Glomerular endothelial cell (primary cell): ENCODE data around the gene VLDLR. TPM values are rescaled to one million over a fixed set of nuclear protein-coding genes. Genes with fewer than 3 reads are reported as not detected.
A peak's percentile ranks its signal among the peaks of the same experiment; 100 is the strongest.

Experiments
- DNase-seq: peaks from one replicate; pipeline ENCODE4 v3.0.0-alpha.2; 2011; ENCODE audit warnings: low read depth, low spot score; ENCODE audit errors: extremely low read depth
- total RNA-seq: library from RNA; depleted of rRNA; stranded (reverse); fragments of >200 nt; gene quantifications from 2 replicates; pipeline ENCODE4 v1.2.3, GENCODE V29; 2015

VLDLR gene
- total RNA-seq, 1 donor from 2014 or later, result 33.3 TPM

DNA sequence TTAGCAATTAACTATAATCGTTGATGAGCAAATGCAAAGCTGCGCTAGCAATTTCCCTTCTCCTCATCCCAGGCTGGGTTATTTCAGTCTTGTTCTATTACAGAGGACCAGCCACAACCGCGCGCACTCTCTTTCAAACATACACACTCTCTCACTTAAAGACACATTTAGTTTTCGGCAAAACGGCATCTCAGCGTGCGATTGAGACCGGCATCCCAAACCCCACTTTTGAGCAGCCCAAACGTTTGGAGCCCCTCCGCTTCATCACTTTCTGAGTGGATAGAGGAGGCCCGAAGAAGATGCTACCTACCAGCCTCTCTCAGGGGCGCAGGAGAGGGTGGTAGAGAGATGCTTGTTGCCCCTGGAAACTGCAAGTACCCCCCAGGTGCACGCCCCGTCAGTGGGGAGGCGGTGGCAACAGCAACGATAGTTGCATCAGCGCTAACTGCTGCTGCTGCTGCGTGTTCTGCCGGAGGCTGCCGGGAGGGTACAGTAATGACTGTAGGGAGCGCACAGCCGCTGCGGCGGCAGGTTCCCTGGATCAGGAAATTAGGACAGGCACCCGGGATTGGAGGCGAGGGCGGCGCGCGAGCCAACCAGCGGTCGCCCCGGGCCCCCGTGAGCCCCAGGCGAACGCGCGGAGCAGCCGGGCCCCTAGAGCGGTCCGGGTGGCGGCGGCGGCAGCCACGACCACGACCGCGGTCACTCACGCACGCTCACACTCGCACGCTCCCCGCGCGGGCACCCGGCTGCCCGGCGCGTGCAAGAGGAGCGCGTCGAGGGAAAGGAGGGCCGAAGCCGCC, 467 bp upstream of the VLDLR start:
- no peak for DNase-seq

DNA sequence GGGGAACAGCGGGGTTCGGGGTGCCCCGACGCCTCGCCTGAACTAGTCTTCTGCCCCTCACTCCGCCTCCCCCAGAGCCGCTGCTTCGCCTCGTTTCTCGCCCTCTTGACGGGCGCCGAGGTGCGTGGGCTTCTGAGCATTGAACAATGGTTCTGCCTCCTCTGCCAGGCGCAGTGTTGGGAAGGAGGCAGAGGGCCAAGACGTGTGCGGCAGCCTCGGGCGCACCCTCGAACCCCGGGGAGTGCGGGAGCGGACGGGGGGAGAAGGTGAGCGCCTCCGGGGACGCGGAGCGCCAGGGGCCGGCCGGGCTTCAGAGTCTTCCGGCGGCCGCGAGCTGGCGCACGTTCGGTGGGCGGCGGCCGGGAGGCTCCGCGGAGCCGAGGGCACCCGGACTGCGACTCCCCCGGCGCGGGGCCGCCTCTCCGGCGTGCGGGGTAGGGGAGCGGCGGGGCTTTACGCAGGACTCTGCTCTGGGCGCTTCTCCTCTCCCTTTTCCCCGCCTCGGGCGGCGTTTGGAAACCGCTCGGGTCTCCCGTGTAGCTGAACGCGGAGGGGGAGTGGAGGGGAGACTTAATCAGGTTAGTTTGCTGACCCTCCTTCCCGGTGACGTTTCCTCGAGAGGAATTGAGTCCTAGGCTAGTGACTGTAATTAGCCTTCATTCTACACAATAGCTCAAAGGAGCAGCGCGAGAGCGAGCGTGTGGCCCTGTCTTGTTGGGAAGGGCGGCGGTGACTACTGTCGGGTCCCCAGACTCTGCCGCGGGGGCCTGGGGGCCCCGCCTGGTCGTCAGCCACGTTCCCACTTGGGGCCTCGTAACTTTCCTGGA, 1.1 kb downstream of the VLDLR start:
- no peak for DNase-seq

DNA sequence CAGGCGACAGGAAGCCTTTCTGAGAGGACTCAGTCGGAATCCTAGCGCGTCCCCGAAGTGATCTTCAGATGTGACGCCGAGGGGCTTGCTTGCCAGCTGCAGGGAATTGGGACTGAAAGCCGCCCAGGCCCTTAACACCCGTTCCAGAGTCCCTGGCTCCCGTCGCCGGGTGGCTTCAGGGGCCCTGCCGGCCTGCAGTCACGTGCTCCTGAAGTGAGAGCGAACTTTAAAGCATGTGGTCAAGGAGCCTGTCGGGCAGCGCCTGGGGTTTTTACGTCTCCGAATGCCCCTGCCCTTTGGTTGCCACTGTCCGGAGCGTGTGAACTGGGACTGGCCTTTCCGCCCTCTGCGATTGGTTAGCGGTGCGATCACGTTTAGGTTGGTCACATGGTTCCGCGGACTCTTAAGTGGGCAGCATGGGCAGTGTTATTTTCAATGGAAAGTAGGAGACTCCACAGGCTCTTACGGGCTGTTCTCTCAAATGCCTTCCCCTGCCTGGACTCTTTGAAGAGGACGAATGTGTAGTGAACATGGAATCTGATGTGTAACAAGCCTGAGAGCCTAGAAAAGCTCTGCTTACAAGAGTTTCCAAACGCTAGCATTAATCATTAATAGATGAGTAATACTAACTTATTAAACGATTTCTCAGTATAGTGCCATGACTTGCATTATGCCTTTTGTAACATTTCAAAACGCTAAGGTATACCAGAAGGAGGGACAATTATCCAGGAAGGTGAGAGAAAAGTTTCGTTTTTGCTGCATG, 1.9 kb downstream of the VLDLR start:
- peak; percentile 18 for DNase-seq

DNA sequence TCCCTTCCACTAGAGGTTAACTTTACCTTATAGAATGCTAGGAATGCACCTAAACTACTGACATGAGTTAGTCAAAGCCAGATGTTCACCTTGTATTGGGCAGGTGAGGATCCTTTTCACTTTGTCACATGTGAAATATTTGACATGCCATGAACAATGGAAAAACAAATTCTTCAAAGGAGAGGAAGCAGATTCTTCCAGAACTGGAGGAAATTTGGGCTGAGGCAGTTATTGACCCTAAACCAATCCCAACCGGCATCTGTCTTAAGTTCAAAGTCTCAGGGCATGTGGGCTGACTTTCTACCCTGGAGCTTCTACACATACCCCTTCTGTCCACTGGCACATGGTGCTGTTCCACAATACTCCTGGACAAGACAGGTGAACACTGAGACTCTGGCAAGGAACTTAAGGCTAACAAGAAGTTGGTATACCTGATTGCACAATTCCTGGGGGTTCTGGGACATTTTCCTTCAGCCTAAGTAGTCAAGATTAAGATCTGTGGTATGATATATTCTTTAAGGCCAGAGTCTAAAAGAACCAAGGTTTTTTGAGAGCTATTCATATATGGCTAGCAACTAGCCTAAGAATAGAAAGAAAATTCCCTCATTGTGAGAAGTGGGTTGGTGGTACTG, 2.6 kb downstream of the VLDLR start:
- no peak for DNase-seq

DNA sequence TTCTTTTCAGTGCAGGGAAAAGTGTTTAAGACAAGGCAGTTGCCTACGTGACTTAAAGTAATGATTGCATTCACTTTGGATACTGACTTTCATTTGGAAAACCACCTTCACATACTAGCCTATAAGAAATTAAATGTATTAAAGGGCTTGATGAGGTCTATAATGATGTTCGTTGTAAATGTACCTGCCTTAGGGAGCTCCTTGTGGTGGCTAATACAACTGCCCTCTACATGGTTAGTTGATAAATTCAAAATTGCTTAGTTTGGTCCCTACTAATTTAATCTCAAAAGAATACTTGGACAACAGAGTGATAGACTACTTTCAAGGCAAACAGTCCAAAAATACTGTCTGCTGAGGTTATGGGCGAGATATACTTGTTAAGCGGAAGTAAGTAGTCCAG, 3.8 kb downstream of the VLDLR start:
- no peak for DNase-seq

DNA sequence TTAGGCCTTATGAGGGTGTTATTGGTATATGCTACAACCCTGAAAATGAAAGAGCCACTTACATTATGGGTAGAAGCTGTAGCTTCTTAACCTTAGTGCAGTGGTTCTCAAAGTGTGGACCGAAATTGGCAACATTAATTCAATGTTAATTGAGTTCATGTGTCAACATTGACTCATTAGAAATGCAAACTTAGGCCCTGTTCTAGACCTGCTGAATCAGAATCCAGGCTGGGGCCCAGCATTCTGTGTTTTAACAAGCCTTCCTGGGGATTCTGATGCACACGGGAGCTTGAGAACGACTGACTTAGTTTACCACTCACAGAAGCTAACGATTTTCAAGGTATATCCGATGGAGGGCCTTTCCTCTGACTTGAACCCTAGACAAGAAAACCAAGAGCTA, 7.3 kb downstream of the VLDLR start:
- no peak for DNase-seq

DNA sequence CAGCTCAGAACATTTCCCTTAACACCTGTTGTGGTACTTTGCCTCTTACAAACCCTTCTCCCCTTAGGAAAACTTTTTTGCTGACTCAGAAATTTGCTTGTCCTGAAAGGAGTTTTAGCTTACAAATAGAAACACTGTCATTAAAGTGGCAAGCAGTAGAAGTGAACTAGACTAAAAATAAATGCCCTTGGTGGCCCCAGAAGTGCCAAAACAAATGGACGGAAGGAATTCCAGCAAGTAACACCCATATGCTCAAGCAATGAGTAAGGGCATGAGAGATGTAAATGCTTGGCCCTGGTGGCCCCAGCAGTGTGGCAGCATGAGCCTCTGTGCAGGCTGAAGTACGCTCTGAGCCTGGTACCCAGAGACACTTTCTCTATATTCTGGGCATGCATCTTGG, 8.6 kb downstream of the VLDLR start:
- DNase-seq, result no peak

DNA sequence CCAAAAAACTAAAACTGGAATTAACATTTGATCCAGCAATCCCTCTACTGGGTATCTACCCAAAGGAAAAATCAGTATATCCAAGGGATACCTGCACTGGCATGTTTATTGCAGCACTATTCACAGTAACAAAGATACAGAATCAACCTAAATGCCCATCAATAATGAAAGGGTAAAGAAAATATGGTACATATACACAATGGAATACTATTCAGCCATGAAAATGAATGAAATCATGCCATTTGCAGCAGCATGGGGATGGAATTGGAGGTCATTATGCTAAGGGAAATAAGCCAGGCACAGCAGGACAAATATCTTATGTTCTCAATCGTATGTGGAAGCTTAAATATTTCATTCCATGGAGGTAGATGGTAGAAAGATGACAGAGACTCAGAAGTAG, 9.7 kb downstream of the VLDLR start:
- DNase-seq, result no peak

DNA sequence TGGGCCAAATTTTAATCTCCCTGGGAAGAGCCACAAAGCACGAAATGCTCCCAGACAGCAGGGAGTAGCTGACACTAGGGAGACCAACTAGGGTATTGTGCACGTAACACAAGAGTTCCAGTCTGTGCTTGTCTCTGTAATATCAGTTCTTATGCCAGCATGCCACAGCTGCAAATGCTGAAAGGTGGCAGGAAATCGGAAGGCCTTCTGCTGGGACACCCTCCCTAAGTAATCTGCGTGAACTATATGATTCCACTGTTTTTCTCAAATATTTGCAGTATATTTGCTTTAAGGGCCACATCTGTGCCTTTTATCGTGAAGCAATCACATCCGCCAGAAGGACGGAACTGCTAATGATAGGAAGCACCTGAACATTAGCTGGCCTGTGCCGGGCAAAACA, 12.6 kb downstream of the VLDLR start:
- DNase-seq, result peak; percentile 9

DNA sequence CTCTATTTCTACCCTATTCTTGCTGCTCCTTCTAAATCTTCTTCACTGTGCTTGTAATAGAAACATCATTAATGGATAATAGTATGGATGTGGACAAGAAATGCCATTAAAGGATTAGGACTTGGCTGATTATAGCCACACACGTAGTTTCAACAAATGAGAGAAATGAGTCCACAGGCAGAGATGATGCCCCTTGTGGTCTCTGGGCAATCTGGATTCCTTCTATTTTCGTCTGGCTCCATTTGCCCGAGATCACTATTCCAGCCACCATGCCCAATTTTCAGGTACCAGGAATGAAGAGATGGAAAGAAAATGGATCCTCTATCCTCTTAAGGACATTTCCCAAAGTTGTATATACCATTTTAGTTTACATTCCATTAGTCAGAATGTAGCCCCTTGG, 13.2 kb downstream of the VLDLR start:
- no peak for DNase-seq

DNA sequence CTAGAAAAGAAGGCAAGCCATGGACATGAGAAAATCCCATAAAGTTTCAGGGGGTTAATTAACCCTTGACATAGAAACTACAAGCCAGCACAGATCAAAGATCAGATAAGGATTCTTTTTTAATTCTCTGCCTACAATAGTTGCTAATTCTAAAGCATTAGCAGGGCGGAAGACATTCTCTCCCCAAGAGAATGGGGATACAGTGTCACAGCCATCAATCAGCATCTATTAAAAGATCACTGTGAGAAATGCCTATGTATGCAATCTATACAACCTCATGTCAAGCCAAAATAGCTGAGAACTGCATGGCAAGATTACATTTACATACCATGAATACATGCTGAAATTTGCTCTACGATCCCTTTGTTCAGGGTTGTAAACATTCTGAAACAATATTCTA, 14.3 kb downstream of the VLDLR start:
- no peak for DNase-seq

DNA sequence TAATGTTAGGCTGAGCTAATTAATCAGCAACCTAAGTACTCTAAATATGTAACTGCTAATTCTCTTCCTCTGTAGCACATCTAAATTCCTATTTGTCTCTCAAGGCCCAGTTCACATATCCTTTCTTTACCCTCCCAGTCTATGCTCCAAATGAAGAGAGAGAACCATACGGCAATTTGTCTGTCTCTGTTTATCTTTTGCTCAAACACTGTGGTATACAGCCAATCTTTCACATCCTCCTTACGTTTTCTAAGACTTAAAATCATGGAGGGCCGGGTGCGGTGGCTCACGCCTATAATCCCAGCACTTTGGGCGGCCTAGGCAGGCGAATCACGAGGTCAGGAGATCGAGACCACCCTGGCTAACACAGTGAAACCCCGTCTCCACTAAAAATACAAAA, 15.8 kb downstream of the VLDLR start:
- DNase-seq, result no peak

DNA sequence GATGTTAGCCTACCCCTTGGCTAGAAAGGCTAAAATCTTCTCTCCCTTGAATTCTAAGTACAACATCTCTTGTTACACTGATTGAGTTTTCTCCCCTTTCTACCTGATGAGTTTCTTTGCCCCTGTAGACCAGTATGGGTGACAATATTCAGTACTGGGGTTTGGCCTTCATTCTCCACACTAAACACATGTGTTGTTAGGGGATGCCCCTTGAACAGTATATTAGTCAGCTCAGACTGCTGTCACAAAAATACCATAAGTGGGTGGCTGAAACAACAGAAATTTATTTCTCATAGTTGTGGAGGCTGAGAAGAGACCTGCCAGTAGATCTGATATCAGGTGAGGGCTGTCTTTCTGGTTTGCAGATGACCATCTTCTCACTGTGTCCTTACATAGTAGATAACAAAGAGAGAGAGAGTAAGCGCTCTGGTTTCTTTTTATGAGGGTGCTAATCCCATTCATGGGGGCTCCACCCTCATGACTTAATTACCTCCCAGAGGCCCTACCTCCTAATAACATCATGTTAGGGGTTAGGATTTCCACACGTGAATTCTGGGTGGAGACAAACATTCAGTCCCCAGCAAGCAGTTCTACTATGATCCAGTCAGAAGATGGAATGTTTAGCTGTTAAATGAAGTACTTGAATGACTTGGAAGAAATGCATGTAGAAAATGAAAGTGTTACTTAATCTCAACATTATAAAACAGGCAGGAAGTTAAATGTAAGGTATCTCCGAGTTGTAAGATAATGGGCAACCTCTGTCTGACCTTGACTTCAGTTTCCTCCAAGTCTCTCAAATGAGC, 17.5 kb downstream of the VLDLR start:
- no peak for DNase-seq

DNA sequence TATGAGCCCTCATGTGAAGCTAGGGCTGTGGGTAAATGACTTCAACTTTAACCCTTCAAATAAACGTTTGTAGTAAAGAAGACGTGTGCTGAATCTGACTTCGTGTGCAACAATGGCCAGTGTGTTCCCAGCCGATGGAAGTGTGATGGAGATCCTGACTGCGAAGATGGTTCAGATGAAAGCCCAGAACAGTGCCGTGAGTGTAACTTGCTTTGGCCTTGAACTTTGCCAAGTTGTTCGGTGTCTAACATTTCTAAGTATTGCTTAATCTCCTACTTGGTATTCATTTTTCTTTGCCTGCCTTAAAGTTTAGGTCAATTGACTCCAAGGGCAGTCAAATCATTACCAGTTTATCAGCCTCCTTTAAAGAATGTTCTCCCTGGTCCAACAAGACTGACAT, 18.2 kb downstream of the VLDLR start:
- DNase-seq, result no peak

DNA sequence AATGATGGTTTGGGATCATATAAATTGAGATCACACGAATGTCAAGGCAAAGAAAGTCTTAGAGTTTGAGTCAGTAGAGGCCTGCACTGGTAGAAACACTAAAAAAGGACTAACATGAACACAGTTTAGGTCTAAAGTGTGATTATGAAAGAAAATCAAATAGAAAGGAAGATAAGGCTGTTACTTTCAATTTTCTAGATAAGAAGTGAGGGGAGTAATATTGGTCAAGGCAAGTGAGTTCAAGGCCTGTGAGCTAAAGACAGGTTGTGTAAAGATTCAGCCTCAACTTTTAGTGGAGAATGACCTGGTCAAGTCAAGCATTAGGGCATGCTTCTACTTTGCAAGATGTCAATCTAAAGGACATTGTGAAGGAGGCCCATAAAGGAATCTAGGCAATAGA, 19.0 kb downstream of the VLDLR start:
- DNase-seq, result no peak

DNA sequence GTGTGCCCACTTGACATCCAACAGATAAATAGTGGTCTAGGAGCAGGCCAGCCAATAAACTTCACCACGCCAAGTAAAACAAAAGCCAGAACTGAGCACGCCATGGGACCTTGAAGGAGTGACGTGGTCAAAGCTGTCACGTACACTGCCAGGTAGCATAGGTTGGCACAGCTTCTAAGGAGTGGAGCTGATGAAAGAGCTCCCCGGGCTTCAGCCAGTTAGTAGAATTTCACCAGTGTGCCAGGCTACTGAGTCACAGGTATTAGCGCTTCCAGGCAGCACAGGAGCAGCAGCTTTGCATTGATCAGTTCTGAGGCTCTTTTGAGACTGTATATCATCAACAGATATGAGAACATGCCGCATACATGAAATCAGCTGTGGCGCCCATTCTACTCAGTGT, 19.4 kb downstream of the VLDLR start:
- no peak for DNase-seq

DNA sequence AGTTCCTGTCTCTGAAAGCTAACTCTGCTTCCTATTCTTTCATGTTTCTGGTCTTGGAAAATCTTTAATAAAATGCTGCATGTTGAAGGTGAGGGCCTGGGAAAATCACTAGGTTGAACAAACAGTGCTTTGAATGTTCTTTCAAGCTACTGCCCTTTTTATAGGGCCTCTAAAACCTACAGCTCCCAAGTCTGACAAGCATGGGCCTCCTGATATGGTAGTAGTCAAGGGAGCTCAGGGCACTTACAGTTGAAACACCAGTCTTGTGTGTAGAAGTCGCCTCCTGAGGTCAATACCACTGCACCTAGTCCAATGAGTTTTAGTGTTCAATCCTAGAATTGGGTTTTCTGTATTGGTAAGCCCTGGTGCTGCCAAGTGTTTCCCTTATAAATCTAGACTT, 20.5 kb downstream of the VLDLR start:
- no peak for DNase-seq

DNA sequence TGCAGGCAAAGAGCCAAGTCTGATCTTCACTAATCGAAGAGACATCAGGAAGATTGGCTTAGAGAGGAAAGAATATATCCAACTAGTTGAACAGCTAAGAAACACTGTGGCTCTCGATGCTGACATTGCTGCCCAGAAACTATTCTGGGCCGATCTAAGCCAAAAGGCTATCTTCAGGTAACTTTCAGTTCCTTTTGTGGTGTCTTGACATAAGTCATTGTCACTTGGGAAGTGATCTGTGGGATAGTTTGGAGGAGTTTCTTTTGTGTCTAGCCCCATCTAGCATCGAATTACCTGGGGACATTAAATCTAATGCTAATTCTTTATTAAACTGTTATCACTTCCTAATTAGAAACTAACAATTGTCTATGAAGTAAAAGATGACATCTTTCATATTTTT, 24.0 kb downstream of the VLDLR start:
- DNase-seq, result no peak

DNA sequence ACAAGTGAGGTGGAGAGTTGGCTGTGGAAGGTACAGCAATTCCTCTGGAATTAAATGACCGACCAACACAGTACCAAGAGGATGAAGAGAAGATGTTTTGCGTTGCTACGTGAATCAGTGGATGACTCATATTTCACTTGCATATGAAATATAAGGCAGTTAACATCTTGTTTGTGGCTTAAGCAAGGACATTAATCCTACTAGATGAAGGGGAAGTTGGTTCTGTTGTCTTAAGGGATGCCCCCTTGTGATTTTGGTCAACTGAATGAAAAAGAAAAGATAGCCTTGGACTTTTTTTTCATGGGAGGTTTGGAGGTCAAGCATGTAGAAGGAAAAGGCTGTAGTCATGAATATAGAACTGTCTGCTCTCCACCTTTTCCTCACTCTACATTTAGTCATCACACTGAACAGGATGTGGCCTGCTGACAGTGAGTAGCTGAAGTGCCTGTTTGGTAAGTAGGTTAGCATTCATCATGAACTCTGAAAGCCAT, 33.9 kb downstream of the VLDLR start:
- peak; percentile 39 for DNase-seq

DNA sequence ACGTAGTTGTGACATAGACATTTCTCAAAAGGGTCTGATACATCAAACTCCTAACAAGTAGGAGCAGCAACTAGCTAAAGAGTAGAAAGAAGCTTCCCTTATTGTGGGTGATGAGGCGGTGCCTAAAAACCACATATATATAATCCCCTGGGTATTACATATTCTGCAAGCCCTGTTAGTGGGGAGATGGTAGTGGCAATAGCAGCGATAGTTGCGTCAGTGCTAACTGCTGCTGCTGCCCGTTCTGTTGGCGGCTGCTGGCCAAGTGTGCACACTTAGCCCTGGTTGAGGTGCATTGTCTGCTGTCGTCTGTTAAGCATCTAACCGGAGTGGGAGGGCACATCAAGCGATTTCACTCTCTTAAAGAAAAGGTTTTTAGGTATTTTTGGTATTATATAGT, 35.8 kb downstream of the VLDLR start:
- DNase-seq, result no peak
